T-cell (primary cell): ENCODE results near the gene FBXO11. TPM values are rescaled to one million over a fixed set of nuclear protein-coding genes. Genes with fewer than 3 reads are reported as not detected.

Source experiments
- ATAC-seq, 4 experiments: fragments of 200-7000 bp in 3 of 4; fragments of 150-1000 bp in 1 of 4; cut with Tn5 transposase; replicated peaks in 1 of 4; 1 replicate in 3 of 4; 2 replicates in 1 of 4; pipeline ENCODE4 v1.10.0; 2021; ENCODE audit warnings: moderate library complexity in 3 of 4, mild to moderate bottlenecking in 2 of 4, moderate number of reproducible peaks in 1 of 4
- CTCF ChIA-PET, 2 donors: fragments of 300-600 bp; sonication (Branson Sonifier 250); formaldehyde crosslinking; loops; one replicate each; lab custom pipeline; 2022; ENCODE audit warnings: antibody characterized with exemption in 2 of 2; lab: Charles Lee
- POLR2A ChIA-PET, 2 donors: fragments of 300-600 bp; sonication (Branson Sonifier 250); formaldehyde crosslinking; loops; one replicate each; lab custom pipeline; 2022; ENCODE audit warnings: antibody characterized with exemption in 2 of 2; lab: Charles Lee
- DNase-seq, 35 experiments: peaks; one replicate each; pipeline versions ENCODE4 v3.0.0 to v3.0.0-alpha.2; 2013 to 2023
- H3K27ac ChIP-seq: one replicate; pipeline ENCODE4 v1.5.1; 2013; ENCODE audit warnings: low read length
- H3K27me3 ChIP-seq, 2 experiments: replicated peaks in 1 of 2; 1 replicate in 1 of 2; 2 replicates in 1 of 2; pipeline versions ENCODE4 v1.6.1 to v1.7.0; 2013; ENCODE audit warnings: low read length in 1 of 2, mixed read lengths in 1 of 2; ENCODE audit not compliant: control insufficient read depth in 2 of 2, insufficient read depth in 2 of 2; ENCODE audit errors: extremely low read depth in 1 of 2
- H3K36me3 ChIP-seq, 2 donors: 1 replicate in 1 of 2; 2 replicates in 1 of 2; pipeline versions ENCODE4 v1.6.1 to v1.7.0; 2013; ENCODE audit warnings: low read length in 1 of 2; ENCODE audit not compliant: control insufficient read depth in 2 of 2, insufficient read depth in 1 of 2; ENCODE audit errors: extremely low read depth in 1 of 2
- H3K4me1 ChIP-seq, 2 experiments: 1 replicate in 1 of 2; 2 replicates in 1 of 2; pipeline versions ENCODE4 v1.6.1 to v1.7.0; 2013; ENCODE audit warnings: low read length in 2 of 2, mixed read lengths in 1 of 2; ENCODE audit not compliant: insufficient read depth in 2 of 2, control insufficient read depth in 1 of 2; ENCODE audit errors: extremely low read depth in 1 of 2
- H3K4me3 ChIP-seq, 2 donors: 1 replicate in 1 of 2; 2 replicates in 1 of 2; pipeline versions ENCODE4 v1.5.1 to v1.7.0; 2013; ENCODE audit warnings: mild to moderate bottlenecking in 2 of 2, low read length in 1 of 2, moderate library complexity in 1 of 2; ENCODE audit not compliant: control insufficient read depth in 1 of 2; ENCODE audit errors: extremely low read depth in 1 of 2
- H3K9me3 ChIP-seq: 2 replicates; pipeline ENCODE4 v1.7.0; 2013
- H3K27ac Mint-ChIP-seq, 2 donors: one replicate each; pipeline ENCODE4 v1.8.0; 2020 to 2021; ENCODE audit warnings: mild to moderate bottlenecking in 2 of 2, mixed read lengths in 2 of 2
- H3K27me3 Mint-ChIP-seq, 2 donors: one replicate each; pipeline ENCODE4 v1.8.0; 2021 to 2022; ENCODE audit warnings: mixed read lengths in 2 of 2
- H3K36me3 Mint-ChIP-seq: one replicate; pipeline ENCODE4 v1.8.0; 2021; ENCODE audit warnings: mixed read lengths
- H3K4me1 Mint-ChIP-seq, 3 donors: one replicate each; pipeline ENCODE4 v1.8.0; 2020 to 2022; ENCODE audit warnings: mixed read lengths in 3 of 3, mild to moderate bottlenecking in 1 of 3
- H3K4me3 Mint-ChIP-seq, 3 donors: one replicate each; pipeline ENCODE4 v1.8.0; 2020 to 2022; ENCODE audit warnings: mild to moderate bottlenecking in 3 of 3, mixed read lengths in 3 of 3, moderate library complexity in 3 of 3
- H3K9me3 Mint-ChIP-seq, 3 donors: one replicate each; pipeline ENCODE4 v1.8.0; 2020 to 2022; ENCODE audit warnings: mixed read lengths in 3 of 3
- WGBS: methylation state at CpG from one replicate; pipeline ENCODE4 v1.1.5; 2013; ENCODE audit warnings: missing lambda C conversion rate; ENCODE audit not compliant: insufficient coverage; 5-methylcytosine and 5-hydroxymethylcytosine counted together
- total RNA-seq, 35 experiments: library from RNA in 6 of 35; stranded (reverse) in 6 of 35; fragments of 120-200 nt in 1 of 35; gene quantifications; one replicate each; pipeline versions ENCODE4 v1.2.1 to v1.2.4 and lab custom pipeline; 2013 to 2026

Gene FBXO11
- total RNA-seq (10 to 100 TPM; 70.2 to 90.0 (median 74.6) TPM), total RNA-seq (lab: John Stamatoyannopoulos, UW) (55.3 to 213 (median 139) reads per million in 29 experiments)
- total RNA-seq (2013) = 72.1 TPM

DNA sequence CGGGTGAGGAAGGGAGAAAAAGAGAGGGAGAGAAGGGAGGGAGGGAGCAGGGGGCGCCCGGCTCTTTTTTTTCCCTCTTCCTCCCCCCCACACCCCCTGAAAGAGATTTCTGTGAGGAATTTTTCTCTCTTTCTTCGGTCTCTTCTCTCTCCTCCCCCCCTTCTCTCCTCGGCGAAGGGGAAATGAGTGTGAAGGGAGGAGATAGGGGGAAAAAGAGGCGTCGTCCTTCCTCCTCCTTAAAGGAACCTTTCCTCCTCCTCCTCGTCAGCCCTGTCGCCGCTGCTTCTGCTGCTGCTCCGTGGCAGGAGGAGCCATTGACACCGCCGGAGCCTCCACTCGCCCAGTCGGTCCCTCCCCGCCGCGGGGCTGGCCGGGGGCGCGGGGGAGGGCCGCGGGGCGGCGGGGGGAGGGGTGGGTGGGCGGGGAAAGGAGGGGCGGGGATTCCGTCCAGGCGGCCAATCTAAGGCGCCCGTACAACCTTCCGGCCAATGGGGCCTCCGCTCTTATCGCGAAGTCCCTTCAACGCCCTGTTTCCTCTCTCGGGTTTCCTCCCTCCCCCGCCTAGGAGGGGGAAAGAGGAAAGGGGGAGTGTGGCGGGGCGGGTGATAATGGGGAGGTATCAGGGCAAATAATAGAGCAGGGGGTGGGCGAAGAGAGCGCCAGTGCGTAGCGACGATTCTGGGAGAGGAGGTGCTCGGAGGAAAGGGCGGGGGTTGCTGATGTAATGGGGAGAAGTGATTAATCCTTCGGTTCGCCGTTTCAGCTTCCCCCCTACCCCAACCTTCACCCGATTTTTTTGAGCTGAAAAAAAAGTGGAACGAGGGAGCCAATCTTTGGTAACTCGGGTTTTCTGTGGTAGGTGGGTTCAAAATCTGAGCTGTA, at the start of gene FBXO11:
TSS of gene FBXO11 (minus strand) at position 342 of the 882 bp plus-strand sequence. CDS start 778 bp downstream, outside the sequence.
- Mint-ChIP-seq H3K27ac (peak within 1 kb of the TSS; percentile 94), H3K36me3 (no peaks in the 10 kb centered on the region), H3K27me3 (no peaks in the 10 kb centered on the region), H3K4me3 (peak within 1 kb of the TSS; percentile 86 to 96 (median 88)), H3K4me1 (peaks cover 39 to 49% (median 41%) of the 10 kb centered on the region in 3 donors), H3K9me3 (no peaks in the 10 kb centered on the region)
- ChIA-PET POLR2A (interaction anchor here in 1 of 2 donors (0.9 to 1.1 kb wide), 4 partner anchors 18 to 504 kb away, joined by 3 to 8 read pairs (median 4); partner anchors contain the start of gene MSH2), CTCF (interaction anchor here (0.6 to 2.3 kb wide), 16 partner anchors 8 to 504 kb away, joined by 3 to 20 read pairs (median 4); partner anchors contain the start of genes MSH2 (in 1 of the 2) and MSH6 (in 1 of the 2))
- Histone ChIP-seq H3K36me3 (no peaks in the 10 kb centered on the region), H3K9me3 (no peaks in the 10 kb centered on the region), H3K4me3 (peak within 1 kb of the TSS; percentile 71 to 81), H3K4me1 (peaks cover 6 to 26% of the 10 kb centered on the region in 2 experiments), H3K27ac (peak within 1 kb of the TSS; percentile 97), H3K27me3 (no peaks in the 10 kb centered on the region)
- WGBS = 0% methylated on average over 2 of the region's 54 CpGs
- peak; percentile 90 to 98 (median 96) for DNase-seq
- ATAC-seq = peak; percentile 80 to 84 (median 81)

DNA sequence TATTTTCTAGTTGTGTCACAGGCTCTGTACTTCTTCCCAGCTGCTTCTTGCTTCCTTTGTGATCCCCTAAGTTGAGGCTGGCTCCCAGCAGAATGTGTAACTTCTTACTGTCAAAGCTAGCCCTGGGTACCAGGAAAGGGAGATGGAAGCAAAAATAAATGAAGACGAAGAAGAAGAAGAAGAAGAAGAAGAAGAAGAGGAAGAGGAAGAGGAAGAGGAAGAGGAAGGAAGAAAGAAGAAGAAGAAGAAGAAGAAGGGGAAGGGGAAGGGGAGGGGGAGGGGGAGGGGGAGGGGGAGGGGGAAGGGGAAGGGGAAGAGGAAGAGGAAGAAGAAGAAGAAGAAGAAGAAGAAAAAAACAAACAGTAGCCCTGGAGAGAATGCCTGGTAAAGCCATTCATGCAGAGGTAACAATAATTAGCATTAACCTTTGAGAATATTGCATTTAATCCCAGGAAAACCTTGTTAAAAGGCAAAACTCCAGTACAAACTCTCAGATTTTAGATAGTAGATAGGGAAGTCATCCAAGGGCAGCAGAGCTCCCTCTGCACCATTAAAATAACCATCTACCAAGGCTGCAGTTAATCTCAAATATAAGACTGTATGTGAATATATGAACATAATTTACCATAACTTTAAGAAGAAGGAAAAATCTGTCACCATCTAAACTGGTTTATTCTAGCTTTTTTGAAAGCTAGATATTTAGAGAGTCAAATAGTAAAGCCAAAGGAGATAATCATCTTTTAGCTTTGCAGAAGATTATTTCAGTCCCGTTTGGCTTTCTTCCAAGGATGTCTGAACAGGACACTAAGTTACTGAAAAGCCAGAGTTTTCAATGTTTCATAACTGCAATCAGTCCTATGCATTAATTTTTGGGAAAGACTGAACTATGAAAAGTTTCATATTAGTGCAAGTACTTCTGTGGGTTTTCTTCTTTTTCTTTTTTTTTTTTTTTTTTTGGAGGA, 44.3 kb upstream of the FBXO11 start:
- Histone ChIP-seq H3K27me3 (peaks cover 0 to 9% of the 10 kb centered on the region in 2 experiments), H3K4me3 (no peak overlapping the region), H3K36me3 (no peaks in the 10 kb centered on the region), H3K27ac (no peak overlapping the region), H3K9me3 (no peaks in the 10 kb centered on the region), H3K4me1 (no peaks in the 10 kb centered on the region)
- ATAC-seq (no peak), DNase-seq (no peak)
- H3K4me3 Mint-ChIP-seq = no peak overlapping the region
- POLR2A ChIA-PET = no interaction called here
- H3K27ac Mint-ChIP-seq = peak overlapping the region in 1 of 2 donors; percentile 52
- H3K9me3 Mint-ChIP-seq = no peaks in the 10 kb centered on the region
- H3K4me1 Mint-ChIP-seq = peaks cover 0 to 7% (median 0%) of the 10 kb centered on the region in 3 donors
- H3K36me3 Mint-ChIP-seq = no peaks in the 10 kb centered on the region
- WGBS = no CpG with 5 or more reads among the region's 2 CpGs
- CTCF ChIA-PET = interaction anchor here (0.5 to 0.7 kb wide), 3 partner anchors 44 to 496 kb away, joined by 3 to 5 read pairs (median 3); no protein-coding TSS in a partner anchor
- peaks cover 8 to 11% of the 10 kb centered on the region in 2 donors for H3K27me3 Mint-ChIP-seq

DNA sequence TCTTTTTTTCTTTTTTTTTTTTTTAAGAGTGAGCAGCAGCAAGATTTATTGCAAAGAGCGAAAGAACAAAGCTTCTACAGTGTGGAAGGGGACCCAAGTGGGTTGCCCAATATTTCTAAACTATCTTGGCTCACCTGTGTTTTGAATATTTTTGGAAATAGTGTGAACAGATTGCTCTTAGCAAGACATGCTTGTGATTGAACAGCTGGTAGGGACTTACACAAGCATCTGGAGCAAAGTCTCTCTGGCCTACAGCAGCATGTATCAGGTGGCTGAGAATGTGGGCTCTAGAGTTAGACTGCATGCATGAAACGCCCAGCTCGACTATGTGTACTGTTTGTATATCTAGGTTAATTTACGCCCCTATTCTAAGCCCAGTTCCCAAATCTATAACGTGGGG, 40.3 kb upstream of the FBXO11 start:
- H3K27me3 ChIP-seq = peaks cover 0 to 3% of the 10 kb centered on the region in 2 experiments
- ChIA-PET POLR2A (no interaction called here), CTCF (no interaction called here)
- H3K27ac Mint-ChIP-seq = no peak overlapping the region
- no peaks in the 10 kb centered on the region for H3K4me1 ChIP-seq
- peaks cover 3 to 4% of the 10 kb centered on the region in 2 donors for H3K27me3 Mint-ChIP-seq
- no CpG with 5 or more reads among the region's 5 CpGs for WGBS
- H3K4me1 Mint-ChIP-seq = peaks cover 0 to 7% (median 0%) of the 10 kb centered on the region in 3 donors
- H3K27ac ChIP-seq = no peak overlapping the region
- no peak overlapping the region for H3K4me3 Mint-ChIP-seq
- H3K9me3 Mint-ChIP-seq = no peaks in the 10 kb centered on the region
- DNase-seq (no peak), ATAC-seq (no peak)
- no peak overlapping the region for H3K4me3 ChIP-seq
- no peaks in the 10 kb centered on the region for H3K36me3 ChIP-seq
- H3K9me3 ChIP-seq = no peaks in the 10 kb centered on the region
- H3K36me3 Mint-ChIP-seq = no peaks in the 10 kb centered on the region

DNA sequence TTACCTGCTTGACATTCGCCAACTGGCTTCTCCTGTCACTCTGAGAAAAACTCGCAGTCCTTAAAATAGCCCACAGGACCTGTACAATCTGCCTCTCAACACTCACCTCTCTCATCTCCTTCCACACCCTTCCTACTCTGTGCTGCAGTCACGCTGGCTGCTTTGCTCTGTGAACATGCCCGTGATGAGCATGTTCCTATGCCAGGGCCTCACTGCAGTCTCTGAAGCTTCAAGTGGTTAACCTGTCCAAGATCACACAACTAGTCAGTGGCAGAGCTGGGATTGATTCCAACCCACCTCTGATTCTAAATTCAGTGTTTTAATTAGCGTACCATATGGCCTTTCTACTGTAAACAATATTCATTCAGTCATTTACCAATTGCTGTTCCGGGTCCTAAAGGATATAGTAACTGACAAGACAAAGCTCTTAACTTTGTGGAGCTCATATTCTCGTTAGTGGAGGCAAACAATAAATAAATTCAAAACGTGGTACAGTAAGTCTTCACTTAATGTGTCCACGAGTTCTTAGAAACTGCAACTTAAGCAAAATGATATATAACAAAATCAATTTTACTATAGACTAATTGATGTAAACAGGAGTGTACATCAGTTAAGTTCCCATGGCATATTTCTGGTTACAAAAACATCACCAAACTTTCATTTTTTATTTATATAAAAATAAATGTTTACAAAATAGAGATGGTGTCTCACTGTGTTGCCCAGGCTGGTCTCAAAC, 38.9 kb upstream of the FBXO11 start:
- POLR2A ChIA-PET = no interaction called here
- 91% methylated on average over 5 of the region's 9 CpGs for WGBS
- Histone ChIP-seq H3K4me1 (no peaks in the 10 kb centered on the region), H3K4me3 (no peak overlapping the region), H3K27me3 (peaks cover 0 to 3% of the 10 kb centered on the region in 2 experiments), H3K27ac (no peak overlapping the region), H3K36me3 (no peaks in the 10 kb centered on the region), H3K9me3 (no peaks in the 10 kb centered on the region)
- DNase-seq (no peak), ATAC-seq (no peak)
- Mint-ChIP-seq H3K4me1 (peaks cover 0 to 2% (median 0%) of the 10 kb centered on the region in 3 donors), H3K27me3 (peaks cover 2 to 9% of the 10 kb centered on the region in 2 donors), H3K9me3 (no peaks in the 10 kb centered on the region), H3K27ac (no peak overlapping the region), H3K4me3 (no peak overlapping the region), H3K36me3 (no peaks in the 10 kb centered on the region)
- CTCF ChIA-PET = no interaction called here

DNA sequence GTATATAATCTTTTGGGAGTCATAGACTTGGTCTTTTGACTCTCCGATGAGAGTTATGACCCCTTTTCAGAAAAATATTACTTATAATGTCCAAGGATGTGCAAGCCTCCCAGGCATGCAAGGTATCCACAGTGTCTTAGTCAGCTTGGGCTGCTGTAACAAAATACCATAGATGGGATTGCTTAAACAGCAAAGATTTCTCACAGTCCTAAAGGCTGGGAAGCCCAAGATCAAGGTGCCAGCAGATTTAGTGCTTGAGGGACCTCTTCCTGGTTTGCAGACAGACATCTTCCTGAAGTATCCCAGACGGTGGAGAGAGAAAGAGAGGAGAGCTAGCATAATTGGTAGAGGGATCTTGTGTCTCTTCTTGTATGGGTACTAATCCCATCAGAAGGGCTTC, 35.6 kb upstream of the FBXO11 start:
- POLR2A ChIA-PET = no interaction called here
- no CpG with 5 or more reads among the region's 2 CpGs for WGBS

More for the DNA sequence above, 35.6 kb upstream of the FBXO11 start:
- H3K9me3 Mint-ChIP-seq = no peaks in the 10 kb centered on the region
- no peak overlapping the region for H3K4me3 ChIP-seq
- no peak overlapping the region for H3K4me3 Mint-ChIP-seq
- no peaks in the 10 kb centered on the region for H3K36me3 Mint-ChIP-seq
- H3K27ac Mint-ChIP-seq = no peak overlapping the region
- no peaks in the 10 kb centered on the region for H3K9me3 ChIP-seq
- H3K27me3 ChIP-seq = peaks cover 0 to 7% of the 10 kb centered on the region in 2 experiments
- DNase-seq = no peak
- peaks cover 8 to 9% of the 10 kb centered on the region in 2 donors for H3K27me3 Mint-ChIP-seq
- ATAC-seq = no peak
- H3K27ac ChIP-seq = no peak overlapping the region
- H3K36me3 ChIP-seq = no peaks in the 10 kb centered on the region
- peaks cover 0 to 5% (median 0%) of the 10 kb centered on the region in 3 donors for H3K4me1 Mint-ChIP-seq
- CTCF ChIA-PET = no interaction called here
- no peaks in the 10 kb centered on the region for H3K4me1 ChIP-seq
